GM21526 (cell line): Measurements from ENCODE around the gene NPTX1.

ENCODE experiments used
- ATAC-seq: cut with Tn5 transposase; IDR thresholded peaks from one replicate; pipeline ENCODE4 v1.9.1; 2021; ENCODE audit warnings: moderate library complexity; ENCODE audit not compliant: unreplicated experiment, low FRiP score

NPTX1 gene

DNA sequence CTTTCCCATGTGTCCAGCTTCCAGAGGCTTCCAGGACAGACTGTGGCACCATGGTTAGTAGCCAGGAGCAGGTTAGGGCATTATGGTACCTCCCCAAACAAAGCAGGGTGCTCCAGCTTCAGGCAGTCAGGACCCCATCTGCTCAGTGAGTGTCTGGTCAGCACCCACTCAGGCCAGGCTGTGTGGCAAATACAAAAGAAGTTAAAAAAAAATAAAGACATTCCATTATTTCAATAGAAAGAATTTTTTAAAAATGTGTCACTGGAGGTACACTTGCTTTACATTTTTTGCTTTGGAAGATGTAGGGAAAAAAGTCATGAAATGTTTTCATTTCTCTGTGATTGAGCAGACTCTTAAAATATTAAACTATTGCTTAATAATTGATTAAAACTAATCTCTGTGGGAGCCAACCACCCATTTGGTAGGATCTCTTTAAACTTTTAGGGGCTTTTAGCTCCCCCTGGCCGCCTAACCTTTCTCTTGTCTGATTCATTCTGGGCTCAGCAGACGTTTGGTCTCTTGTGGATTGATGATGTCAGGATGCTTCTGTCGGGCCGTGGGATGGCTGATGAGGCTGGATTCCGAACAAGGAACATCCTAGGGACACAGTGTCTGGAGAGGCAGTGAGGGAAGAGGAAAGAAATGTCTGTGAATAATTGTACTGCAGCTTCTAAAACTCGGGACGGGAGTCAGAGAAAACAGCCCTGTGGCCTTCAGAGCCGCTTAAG is 28.4 kb upstream of the NPTX1 start:
- ATAC-seq, result no peak

DNA sequence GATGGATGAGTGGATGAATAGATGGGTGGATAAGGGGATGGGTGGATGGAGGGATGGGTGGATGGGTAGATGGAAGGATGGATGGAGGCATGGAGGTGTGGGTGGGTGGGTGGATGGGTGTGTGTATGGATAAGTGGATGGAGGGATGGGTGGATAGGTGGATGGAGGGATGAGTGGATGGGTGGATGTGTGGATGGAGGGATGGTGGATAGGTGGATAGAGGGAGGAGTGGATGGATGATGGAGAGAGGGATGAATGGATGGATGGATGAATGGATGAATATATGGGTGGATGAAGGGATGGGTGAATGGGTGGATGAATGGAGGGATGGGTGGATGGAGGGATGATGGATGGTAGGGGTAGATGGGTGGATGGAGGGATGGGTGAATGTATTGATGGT is 27.5 kb upstream of the NPTX1 start:
- ATAC-seq, result no peak

DNA sequence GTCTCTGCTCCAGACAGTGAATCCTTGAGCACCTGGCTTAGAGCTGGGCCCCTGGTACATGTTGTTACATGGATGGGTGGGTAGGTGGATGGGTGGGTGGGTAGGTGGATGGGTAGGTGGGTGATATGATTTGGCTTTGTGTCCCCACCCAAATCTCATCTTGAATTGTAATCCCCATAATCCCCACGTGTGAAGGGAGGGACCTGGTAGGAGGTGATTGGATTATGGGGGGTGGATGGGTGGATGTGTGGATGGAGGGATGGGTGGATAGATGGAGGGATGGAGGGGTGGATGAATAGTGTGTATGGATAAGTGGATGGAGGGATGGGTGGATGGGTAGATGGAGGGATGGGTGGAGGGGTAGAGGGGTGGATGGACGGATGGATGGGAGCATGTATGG is 26.6 kb upstream of the NPTX1 start:
- no peak for ATAC-seq

DNA sequence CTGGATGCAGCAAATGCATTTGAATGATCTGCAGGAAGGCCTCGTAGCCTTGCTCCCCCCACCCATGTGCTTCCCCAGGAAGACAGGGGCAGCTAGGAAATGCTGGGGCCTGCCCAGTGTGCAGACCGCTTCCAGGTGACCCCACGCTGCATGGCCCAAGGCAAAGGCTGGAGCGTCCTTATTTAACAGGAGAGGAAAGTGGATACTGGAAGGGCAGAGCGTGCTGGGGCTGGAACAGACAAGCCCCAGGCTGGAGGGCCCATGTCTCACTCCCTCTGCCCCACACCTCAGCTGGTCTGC is 26.1 kb upstream of the NPTX1 start:
- ATAC-seq, result no peak

DNA sequence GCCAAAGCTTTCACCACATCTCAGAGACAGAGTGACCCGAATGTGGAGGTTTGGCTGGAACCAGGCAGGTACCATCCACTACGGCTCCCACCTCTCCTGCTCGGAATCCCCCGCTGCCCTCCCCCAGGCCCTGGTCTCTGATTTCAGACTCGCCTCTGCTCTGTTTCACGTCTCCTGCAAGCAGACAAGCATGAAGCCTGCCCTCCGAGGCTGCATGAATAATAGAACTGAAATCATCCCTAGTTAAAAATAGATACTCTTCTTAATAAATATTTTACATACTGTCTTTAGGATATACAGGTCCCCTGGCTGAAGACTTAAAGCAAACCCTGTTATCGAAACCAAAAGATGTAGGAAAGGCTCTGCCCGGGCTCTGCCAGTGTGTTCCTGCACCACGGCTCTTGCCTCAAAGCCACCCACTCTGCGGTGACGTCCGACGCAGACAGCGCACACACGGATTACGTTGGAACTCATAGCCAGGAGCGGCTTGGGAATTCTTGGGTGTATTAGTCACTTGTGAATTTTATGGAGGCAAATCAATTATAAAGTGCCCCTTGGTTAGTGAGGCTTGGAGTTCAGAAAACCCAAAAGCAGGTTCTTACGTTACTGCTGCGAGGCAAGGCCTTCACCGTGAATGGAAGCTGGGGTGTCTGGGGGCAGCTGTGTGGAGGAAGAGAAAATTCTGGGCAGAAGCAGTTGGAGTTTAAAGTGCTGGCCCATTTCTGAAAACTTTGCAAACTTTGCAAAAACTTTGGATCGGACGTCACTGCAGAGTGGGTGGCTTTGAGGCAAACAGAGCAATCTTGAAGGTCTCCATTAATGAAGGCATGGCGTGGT is 25.6 kb upstream of the NPTX1 start:
- no peak for ATAC-seq

DNA sequence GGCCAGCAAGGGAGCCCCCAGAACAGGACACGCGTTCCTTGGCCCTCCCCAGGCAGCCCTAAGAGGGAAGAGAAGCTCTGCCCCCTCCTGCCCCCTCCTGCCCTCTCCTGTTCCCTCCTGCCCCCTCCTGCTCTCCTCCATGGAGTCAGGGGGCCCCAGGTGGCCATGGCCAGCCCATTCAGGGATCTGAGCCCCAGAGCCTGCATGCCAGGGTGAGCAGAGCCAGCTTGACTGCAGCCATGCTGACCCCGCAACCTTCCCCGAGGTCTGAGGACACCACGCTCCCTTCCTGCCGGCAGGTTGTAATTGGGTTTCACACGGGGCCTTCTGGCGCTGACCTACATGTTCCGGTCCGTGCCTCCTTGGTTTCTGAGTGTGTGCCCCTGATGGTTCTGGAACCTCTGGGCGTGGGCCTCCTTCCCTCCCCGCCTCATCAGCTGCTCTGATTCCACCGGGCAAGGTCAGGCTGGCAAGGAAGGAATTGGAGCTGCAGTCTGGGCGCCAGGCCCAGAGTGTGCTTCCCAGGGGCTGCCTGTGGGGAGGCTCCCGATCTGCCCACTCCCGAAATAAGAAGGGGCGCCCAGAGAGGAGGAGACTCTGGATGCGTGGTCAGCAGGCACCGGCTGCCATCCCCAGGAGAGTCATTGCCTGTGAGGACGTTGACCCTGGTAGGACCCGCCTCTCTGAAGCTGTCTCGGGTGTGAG is 23.7 kb upstream of the NPTX1 start:
- no peak for ATAC-seq

DNA sequence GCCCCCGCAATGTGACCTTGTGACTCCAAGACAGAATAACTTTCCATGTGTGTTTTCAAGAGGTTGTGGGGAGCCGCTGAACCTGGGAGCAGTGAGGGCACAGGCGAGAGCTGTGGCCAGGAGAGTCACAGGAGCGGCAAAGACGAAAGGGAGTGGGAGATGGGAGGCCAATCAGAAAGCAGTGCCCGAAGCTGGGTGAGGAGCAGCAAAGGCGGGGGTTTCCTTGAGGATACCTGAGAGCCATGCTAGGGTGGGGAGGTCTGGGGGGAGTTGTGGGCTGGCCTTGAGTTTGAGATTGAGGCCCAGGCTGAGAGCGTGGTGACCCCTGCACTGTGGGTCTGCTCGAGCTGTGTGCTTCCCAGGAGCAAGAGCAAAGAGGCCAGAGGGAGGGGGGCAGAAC is 23.2 kb upstream of the NPTX1 start:
- no peak for ATAC-seq

DNA sequence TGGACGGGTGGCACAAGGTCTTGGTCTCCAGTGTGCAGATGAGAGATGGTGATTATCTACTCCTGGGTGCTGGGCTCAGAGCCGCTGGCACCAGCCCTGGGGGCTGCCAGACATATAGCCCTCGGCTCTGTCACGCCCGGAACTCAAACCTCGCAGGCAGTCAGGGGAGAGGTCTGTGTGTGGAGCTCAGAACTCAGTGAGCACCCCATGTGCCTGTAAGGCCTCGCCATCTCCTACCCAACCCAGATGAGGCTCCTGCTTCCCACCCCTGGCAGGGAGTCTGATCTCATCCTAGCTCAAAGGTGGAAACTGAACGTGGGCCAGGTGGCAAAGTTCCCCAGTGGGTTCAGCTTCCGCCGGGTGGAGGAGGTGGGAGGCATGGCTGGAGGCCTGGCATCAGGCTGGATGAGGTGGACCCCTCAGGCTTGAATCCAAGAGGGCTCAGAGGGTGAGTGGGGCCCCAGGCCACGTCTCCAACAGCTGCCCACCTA is 22.6 kb upstream of the NPTX1 start:
- no peak for ATAC-seq

DNA sequence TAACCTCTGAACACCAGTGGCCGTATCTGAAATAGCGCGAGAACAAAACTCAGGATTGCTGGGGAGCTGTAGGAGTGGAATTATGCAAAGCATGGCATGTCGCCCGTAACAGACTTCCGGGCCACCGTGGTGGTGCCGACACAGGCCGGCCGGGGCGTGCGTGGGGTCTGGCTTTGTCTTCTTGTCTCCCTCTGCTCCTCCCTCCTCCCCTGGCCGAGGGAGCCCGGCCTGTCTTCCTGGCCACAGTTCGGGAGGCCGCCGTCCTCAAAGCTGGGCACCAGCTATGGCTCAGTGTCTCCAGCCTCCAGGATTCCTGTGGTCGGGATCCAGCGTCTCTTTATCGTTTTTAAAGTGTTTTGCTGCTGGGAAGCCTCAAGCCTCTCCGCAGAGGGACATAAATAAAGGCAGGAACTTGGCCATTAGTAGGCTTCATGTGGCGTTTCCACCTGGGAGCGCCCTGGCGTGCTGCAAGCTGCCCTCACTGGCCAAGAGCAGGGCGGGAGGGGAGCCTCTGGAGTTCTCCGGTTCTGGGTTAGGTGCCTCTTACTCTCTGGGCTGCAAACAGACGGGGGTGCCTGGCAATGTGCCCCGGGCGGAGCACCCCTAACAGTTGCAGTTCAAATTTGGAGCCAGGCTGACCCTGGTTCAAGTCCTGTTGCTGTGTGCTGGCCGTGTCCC is 22.0 kb upstream of the NPTX1 start:
- ATAC-seq, result no peak

DNA sequence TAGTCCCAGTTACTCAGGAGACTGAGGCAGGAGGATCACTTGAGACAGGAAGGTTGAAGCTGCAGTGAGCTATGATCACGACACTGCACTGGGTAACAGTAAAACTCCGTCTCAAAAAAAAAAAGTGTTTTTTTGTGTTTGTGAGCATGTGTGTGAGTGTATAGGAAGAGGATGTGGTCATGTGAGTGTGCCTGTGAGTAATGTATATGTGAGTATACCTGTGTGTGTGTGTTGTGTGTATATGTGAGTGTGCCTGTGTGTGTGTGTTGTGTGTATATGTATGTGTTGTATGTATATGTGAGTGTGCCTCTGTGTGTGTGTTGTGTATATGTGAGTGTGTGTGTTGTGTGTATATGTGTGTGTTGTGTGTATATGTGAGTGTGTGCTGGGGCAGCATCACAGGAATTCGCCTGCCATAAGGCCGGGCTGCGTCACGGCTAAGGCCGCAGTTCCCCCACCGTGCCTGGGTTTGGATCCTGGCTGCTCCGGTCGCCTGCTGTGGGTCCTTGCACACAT is 21.4 kb upstream of the NPTX1 start:
- no peak for ATAC-seq

DNA sequence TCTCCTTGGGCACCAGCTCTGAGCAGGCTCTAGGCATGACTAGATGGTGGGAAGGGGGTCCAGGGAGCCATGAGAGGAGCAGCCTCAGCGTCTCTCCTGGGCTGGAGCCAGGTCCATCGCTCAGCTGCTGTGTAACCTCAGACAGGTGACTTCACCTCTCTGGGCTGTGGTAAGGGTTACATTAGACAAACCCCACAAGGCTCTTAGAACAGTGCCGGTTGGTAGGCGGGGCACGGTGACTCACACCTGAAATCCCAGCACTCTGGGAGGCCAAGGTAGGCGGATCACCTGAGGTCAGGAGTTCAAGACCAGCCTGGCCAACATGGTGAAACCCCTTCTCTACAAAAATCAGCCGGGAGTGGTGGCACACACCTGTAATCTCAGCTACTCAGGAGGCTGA is 18.1 kb upstream of the NPTX1 start:
- no peak for ATAC-seq

DNA sequence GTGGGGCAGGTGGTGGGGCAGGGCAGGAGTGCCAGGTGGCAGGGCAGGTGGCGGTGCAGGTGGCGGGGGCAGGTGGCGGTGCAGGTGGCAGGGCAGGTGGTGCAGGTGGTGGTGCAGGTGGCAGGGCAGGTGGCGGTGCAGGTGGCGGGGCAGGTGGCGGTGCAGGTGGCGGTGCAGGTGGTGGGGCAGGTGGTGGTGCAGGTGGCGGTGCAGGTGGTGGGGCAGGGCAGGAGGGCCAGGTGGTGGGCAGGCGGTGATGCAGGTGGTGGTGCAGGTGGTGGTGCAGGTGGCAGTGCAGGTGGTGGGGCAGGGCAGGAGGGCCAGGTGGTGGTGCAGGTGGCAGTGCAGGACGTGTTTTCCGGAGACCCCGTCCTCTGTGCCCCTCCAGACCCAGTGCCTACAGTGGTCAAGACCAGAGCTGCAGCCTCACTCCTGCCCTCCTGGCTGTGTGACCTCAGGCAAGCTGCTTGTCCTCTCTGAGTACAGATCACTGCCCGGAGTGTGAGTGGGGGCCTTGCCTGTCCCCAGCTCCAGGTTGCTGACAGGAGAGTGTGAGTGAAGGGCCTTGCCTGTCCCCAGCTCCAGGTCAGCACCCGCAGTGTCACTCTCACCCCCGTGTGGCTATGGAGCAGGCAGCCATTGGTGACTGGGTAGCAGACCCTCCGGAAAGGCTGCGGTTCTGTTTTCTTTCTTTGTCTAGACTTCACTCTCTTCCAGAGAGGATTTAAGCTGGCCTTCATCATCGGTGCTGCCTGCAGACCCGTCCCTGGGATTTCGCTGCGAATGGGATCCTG is 16.1 kb upstream of the NPTX1 start:
- ATAC-seq, result no peak

DNA sequence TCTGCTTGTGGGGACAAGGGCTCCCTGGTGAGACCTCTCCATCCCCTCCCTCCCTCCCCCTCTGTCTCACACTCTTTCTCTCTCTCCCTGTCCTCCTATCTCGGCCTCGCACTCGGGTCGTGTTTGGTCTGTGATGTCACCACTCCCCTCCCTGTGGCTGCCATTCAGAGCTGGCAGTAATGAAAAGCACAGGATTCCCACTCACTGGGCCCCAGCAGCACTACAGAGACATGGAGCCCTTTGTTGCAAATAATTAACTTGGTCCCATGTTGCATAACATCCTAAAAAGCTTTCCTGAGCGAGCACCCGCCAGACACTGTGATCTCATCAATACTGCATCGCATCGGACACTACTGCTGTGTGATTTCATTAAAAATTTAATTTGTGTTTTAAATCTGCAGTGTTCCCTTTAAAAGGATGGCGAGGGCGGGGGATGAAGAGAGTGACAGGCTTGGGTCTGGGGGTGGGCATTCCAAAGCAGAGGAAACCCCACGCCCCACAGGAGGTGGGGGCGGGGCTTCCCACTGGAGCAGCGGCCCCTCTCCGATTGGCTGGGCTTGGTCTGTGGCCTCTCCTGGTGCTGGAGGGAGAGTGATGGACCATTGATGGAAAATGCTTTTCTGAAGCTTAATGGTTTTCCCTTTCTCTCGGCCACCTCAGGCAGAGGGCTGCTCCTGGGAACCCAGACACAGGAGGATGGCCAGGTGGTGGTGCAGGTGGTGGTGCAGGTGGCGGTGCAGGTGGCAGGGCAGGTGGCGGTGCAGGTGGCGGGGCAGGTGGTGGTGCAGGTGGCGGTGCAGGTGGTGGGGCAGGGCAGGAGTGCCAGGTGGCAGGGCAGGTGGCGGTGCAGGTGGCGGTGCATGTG is 15.3 kb upstream of the NPTX1 start:
- no peak for ATAC-seq

DNA sequence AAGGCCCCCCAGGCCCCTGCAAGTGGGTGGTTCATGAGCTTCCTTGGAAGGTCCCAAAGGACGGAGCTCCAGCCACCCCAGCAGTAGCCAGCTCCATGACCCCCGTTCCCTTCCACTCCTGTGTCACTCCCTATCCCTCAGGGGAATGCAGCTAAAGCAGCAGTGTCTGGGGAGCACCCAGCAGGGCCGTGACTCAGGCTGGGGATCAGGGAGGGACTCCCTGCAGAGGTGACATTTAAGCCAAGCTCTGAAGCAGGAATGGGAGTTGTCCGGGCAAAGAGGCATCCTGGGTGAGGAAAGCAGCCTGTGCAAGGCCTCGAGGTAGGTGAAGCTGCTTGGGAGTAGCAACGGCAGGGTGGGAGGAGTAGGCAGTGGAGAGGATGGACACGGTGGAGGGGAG is 11.1 kb upstream of the NPTX1 start:
- ATAC-seq, result no peak

DNA sequence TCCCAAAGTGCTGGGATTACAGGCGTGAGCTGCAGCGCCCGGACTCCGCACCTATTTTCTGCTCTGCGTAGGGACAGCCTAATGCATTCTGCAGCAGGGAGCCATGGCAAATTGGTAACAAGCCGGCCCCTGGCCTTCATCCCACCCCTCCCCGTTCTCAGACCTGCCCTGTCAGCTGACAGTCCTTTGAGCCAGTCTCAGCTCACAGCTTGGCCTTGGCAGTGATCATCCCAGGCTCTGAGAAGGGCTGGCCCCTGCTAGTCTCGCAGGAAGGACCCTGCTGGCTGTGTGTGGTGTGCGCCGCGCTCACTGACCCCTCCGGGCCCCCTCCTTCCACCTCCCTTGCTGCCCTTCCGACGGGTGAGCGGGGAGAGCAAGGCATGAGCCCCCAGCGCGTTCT is 10.3 kb upstream of the NPTX1 start:
- ATAC-seq, result no peak

DNA sequence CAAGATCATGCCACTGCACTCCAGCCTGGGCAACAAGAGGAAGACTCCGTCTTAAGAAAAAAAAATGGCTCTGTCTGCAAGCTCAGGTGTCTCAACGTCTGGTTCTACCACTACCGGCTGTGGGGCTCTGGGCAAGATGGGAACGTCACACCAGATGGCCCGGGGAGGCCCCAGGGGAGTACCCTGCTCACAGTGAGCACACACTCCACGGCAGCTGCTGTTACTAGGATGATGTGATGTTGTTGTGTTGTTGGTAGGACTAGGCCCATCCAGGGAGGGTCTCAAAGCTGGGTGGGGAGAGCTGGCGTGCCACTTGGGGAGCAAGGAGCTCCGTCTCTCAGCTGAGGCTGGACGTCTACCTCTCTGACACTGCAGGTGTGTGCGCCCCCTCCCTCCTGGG is 9.4 kb upstream of the NPTX1 start:
- ATAC-seq, result no peak

DNA sequence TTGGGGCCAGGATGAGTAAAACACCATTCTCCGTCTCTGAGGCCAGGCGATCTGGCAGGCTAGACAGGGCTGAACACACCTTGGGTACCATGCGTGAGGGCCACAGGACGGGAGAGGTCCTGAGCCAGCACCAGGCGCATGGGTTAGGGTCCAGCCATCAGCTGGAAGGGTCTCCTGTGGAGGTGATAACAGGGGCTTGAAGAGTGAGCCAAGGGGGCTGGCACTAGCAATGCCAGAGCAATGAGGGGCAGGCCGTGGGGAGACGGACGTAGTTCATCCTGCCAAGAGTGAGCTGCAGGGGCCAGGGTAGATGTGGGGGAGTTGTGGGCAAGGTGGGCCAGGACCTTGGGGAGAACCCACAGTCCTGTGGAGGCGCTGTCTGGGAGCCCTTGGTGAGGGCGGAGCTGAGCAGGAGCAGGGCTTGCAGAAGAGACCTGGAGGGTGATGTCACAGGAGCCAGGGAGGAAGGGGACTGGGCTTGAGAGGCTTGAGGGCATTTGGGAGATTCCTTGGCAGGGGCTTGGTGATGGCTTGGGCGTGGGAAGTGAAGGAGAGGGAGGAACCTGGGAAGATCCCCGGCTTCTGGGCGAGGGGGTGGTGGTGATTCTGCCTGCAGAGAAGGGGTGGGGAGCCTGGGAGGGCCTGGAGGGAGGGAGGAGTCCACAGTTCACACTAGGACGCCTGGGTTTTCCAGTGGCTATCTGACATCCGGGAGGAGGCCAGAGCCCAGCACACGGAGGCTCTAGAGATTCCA is 6.3 kb upstream of the NPTX1 start:
- no peak for ATAC-seq

DNA sequence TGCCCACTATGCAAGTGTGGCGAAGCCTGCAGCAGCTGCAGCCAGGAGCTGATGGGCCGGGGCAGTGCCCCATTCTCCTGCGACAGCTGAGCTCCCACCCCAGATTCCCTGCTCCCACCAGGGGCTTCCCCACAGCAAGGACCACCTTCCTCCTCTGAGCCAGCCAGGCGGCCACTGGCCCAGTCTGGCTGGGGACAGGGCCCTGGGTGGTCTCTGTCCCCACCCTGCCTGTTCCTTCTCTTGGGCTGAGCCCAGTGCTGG is 5.6 kb upstream of the NPTX1 start:
- no peak for ATAC-seq
